Activated CD4-positive, alpha-beta T cell treated with anti-CD3 and anti-CD28 coated beads, Interleukin-2, amount 50 U/mL, for 48 hours (primary cell): ENCODE data around the gene DTL.

Experiments
- DNase-seq, 2 experiments: peaks; one replicate each; pipeline ENCODE4 v3.0.0-alpha.2; 2020

Gene DTL

GRCh38 chr1:212135166-212135565, 99.6 kb downstream of the DTL start:
- DNase-seq = no peak

GRCh38 chr1:212137854-212138253, 102.3 kb downstream of the DTL start:
- DNase-seq = no peak

- DNase-seq = no peak
These were observed 102.9 kb downstream of the DTL start for GRCh38 chr1:212138457-212138856.

- DNase-seq = no peak
These were observed 104.1 kb downstream of the DTL start for GRCh38 chr1:212139526-212140135.

- DNase-seq = no peak
These were observed 105.9 kb downstream of the DTL start for GRCh38 chr1:212141404-212141803.

- no peak for DNase-seq
These were observed 107.5 kb downstream of the DTL start for GRCh38 chr1:212142883-212143530.

- no peak for DNase-seq
These were observed 112.1 kb downstream of the DTL start for GRCh38 chr1:212147581-212148033.

GRCh38 chr1:212149566-212149965, 114.0 kb downstream of the DTL start:
- DNase-seq = no peak

GRCh38 chr1:212152308-212152693, 116.8 kb downstream of the DTL start:
- DNase-seq = no peak

- DNase-seq = no peak
These were observed 117.3 kb downstream of the DTL start for GRCh38 chr1:212152869-212153268.

GRCh38 chr1:212153635-212154034, 118.1 kb downstream of the DTL start:
- DNase-seq = no peak
